Neural cell (in vitro differentiated cells): Measurements from ENCODE around the gene C16orf54. TPM values are rescaled to one million over a fixed set of nuclear protein-coding genes. Genes with fewer than 3 reads are reported as not detected.
"Not testable (repeated sequence)": the region's sequence is repeated elsewhere in the genome, so short reads cannot be mapped to it uniquely, and the experiment has no call there.

Source experiments
- H2AFZ ChIP-seq: fragments of 200-600, 300-800 bp; sonication (generic), shearing (Covaris generic); 2 replicates; pipeline ENCODE4 v1.6.0; 2014; ENCODE audit warnings: low read depth, mild to moderate bottlenecking, antibody characterized with exemption, low read length, moderate library complexity
- H3F3A ChIP-seq: fragments of 200-600 bp; shearing (Covaris generic); 2 replicates; pipeline ENCODE4 v1.6.1; 2016; ENCODE audit warnings: mild to moderate bottlenecking, moderate library complexity, mixed read lengths, antibody characterized with exemption, low read length; ENCODE audit not compliant: insufficient read depth, poor library complexity, severe bottlenecking
- H3K27ac ChIP-seq: fragments of 200-600, 300-800 bp; sonication (generic), shearing (Covaris generic); 2 replicates; pipeline ENCODE4 v1.5.1; 2014; ENCODE audit warnings: mild to moderate bottlenecking, low read length, moderate library complexity
- H3K27me3 ChIP-seq: fragments of 300-800, 200-600 bp; sonication (generic), shearing (Covaris generic); 2 replicates; pipeline ENCODE4 v1.6.0; 2014; ENCODE audit warnings: mild to moderate bottlenecking, low read depth, low read length, moderate library complexity; ENCODE audit not compliant: insufficient read depth
- H3K36me3 ChIP-seq: fragments of 300-800, 200-600 bp; sonication (generic), shearing (Covaris generic); 2 replicates; pipeline ENCODE4 v1.5.1; 2014; ENCODE audit warnings: mild to moderate bottlenecking, antibody characterized with exemption, low read length, moderate library complexity; ENCODE audit not compliant: insufficient read depth
- H3K4me2 ChIP-seq: fragments of 300-800, 200-600 bp; sonication (generic), shearing (Covaris generic); 2 replicates; pipeline ENCODE4 v1.6.0; 2014; ENCODE audit warnings: mild to moderate bottlenecking, low read length
- H3K4me3 ChIP-seq: fragments of 300-800, 200-600 bp; sonication (generic), shearing (Covaris generic); 2 replicates; pipeline ENCODE4 v1.5.1; 2014; ENCODE audit warnings: mild to moderate bottlenecking, low read length, moderate library complexity
- H3K79me2 ChIP-seq: fragments of 200-600 bp; shearing (Covaris generic); replicated peaks from 2 replicates; pipeline ENCODE4 v1.6.0; 2014; ENCODE audit warnings: mild to moderate bottlenecking, low read length, moderate library complexity; ENCODE audit not compliant: insufficient read depth
- H3K9ac ChIP-seq: fragments of 300-800, 200-600 bp; sonication (generic), shearing (Covaris generic); 2 replicates; pipeline ENCODE4 v1.6.1; 2016; ENCODE audit warnings: mild to moderate bottlenecking, low read length, mixed read lengths
- H3K9me2 ChIP-seq: fragments of 200-600 bp; shearing (Covaris generic); 2 replicates; pipeline ENCODE4 v1.6.1; 2016; ENCODE audit warnings: mild to moderate bottlenecking, low read length, mixed read lengths; ENCODE audit not compliant: insufficient read depth
- H3K9me3 ChIP-seq: fragments of 200-600, 300-800 bp; sonication (generic), shearing (Covaris generic); 2 replicates; pipeline ENCODE4 v1.6.1; 2016; ENCODE audit warnings: mild to moderate bottlenecking, mixed run types, low read length, moderate library complexity, mixed read lengths
- H4K20me1 ChIP-seq: fragments of 200-600 bp; shearing (Covaris generic); 2 replicates; pipeline ENCODE4 v1.6.1; 2016; ENCODE audit warnings: mild to moderate bottlenecking, mixed run types; ENCODE audit not compliant: insufficient read depth
- CTCF ChIP-seq: fragments of 450-650 bp; IDR thresholded peaks from 2 replicates; pipeline ENCODE4 v1.5.1; 2014; ENCODE audit warnings: antibody characterized with exemption, mild to moderate bottlenecking, moderate library complexity; ENCODE audit not compliant: poor library complexity, severe bottlenecking
- EP300 ChIP-seq: fragments of 450-650 bp; conservative IDR thresholded peaks from 2 replicates; pipeline ENCODE4 v1.6.1; 2014; ENCODE audit warnings: antibody characterized with exemption, mild to moderate bottlenecking, moderate library complexity; ENCODE audit not compliant: poor library complexity, severe bottlenecking
- EZH2 ChIP-seq: fragments of 200-600, 300-800 bp; shearing (Covaris generic), sonication (generic); IDR thresholded peaks from 2 replicates; pipeline ENCODE4 v1.6.1; 2014; ENCODE audit warnings: antibody characterized with exemption, low read length, borderline replicate concordance, mild to moderate bottlenecking; ENCODE audit not compliant: insufficient read depth, poor library complexity, severe bottlenecking
- MXI1 ChIP-seq: fragments of 450-650 bp; conservative IDR thresholded peaks from 2 replicates; pipeline ENCODE4 v1.6.1; 2014; ENCODE audit warnings: antibody characterized with exemption, mild to moderate bottlenecking; ENCODE audit not compliant: poor library complexity, severe bottlenecking
- POLR2AphosphoS5 ChIP-seq: IDR thresholded peaks from 2 replicates; pipeline ENCODE4 v1.6.1; 2012
- RAD21 ChIP-seq: fragments of 450-650 bp; conservative IDR thresholded peaks from 2 replicates; pipeline ENCODE4 v1.6.1; 2014; ENCODE audit warnings: antibody characterized with exemption, mild to moderate bottlenecking, moderate library complexity
- REST ChIP-seq: IDR thresholded peaks from 2 replicates; pipeline ENCODE4 v1.6.1; 2012; ENCODE audit warnings: borderline replicate concordance
- SMC3 ChIP-seq: fragments of 450-650 bp; conservative IDR thresholded peaks from 2 replicates; pipeline ENCODE4 v1.6.1; 2014; ENCODE audit warnings: antibody characterized with exemption, mild to moderate bottlenecking, moderate library complexity; ENCODE audit not compliant: poor library complexity
- TAF1 ChIP-seq: IDR thresholded peaks from 2 replicates; pipeline ENCODE4 v1.6.1; 2012; ENCODE audit warnings: low read depth
- polyA plus RNA-seq: library from polyadenylated mRNA; depleted of rRNA; stranded (reverse); fragments of >200 nt; gene quantifications from 2 replicates; pipeline ENCODE4 v1.2.3, GENCODE V29; 2014

C16orf54 gene
- polyA plus RNA-seq, 1 donor from 2014 or later = not detected

- no peak for TF ChIP-seq REST
- TF ChIP-seq SMC3 = no peak
- TF ChIP-seq POLR2AphosphoS5 = no peak
- TF ChIP-seq EP300 = no peak
- TF ChIP-seq TAF1 = no peak
- no peak for TF ChIP-seq EZH2
- TF ChIP-seq MXI1 = no peak
- TF ChIP-seq RAD21 = no peak
- H3K9ac ChIP-seq = no peak overlapping the region
- H3K27ac ChIP-seq = no peak overlapping the region
- no peak overlapping the region for H3K4me3 ChIP-seq
- H4K20me1 ChIP-seq = no peaks in the 10 kb centered on the region
- no peaks in the 10 kb centered on the region for H3K9me3 ChIP-seq
- H3K4me2 ChIP-seq = no peak overlapping the region
- H3K27me3 ChIP-seq = no peaks in the 10 kb centered on the region
- H3K36me3 ChIP-seq = no peaks in the 10 kb centered on the region
- no peaks in the 10 kb centered on the region for H3F3A ChIP-seq
- no peaks in the 10 kb centered on the region for H3K79me2 ChIP-seq
- no peak overlapping the region for H2AFZ ChIP-seq
- no peaks in the 10 kb centered on the region for H3K9me2 ChIP-seq
Observed at GRCh38 chr16:29775742-29776408, 30.1 kb upstream of the C16orf54 start.

GRCh38 chr16:29774730-29775129 is 28.9 kb upstream of the C16orf54 start:
- H3K9me3 ChIP-seq = no peaks in the 10 kb centered on the region
- no peaks in the 10 kb centered on the region for H3K36me3 ChIP-seq
- no peak overlapping the region for H3K4me2 ChIP-seq
- no peak overlapping the region for H2AFZ ChIP-seq
- H4K20me1 ChIP-seq = no peaks in the 10 kb centered on the region
- H3K9ac ChIP-seq = no peak overlapping the region
- H3K27me3 ChIP-seq = no peaks in the 10 kb centered on the region
- no peaks in the 10 kb centered on the region for H3F3A ChIP-seq
- H3K9me2 ChIP-seq = no peaks in the 10 kb centered on the region
- no peak overlapping the region for H3K27ac ChIP-seq
- H3K79me2 ChIP-seq = no peaks in the 10 kb centered on the region
- H3K4me3 ChIP-seq = no peak overlapping the region
- TF ChIP-seq TAF1 (no peak), SMC3 (no peak), POLR2AphosphoS5 (no peak), RAD21 (no peak), CTCF (no peak), EZH2 (no peak), REST (no peak), EP300 (no peak), MXI1 (no peak)

GRCh38 chr16:29772330-29772729 is 26.5 kb upstream of the C16orf54 start:
- not testable (repeated sequence) for H3F3A ChIP-seq, H3K4me3 ChIP-seq, H2AFZ ChIP-seq, H3K79me2 ChIP-seq, H3K9ac ChIP-seq, H3K36me3 ChIP-seq, H4K20me1 ChIP-seq, H3K9me2 ChIP-seq, H3K27me3 ChIP-seq, H3K9me3 ChIP-seq, H3K27ac ChIP-seq, H3K4me2 ChIP-seq
